ENCODE results near the gene BHLHA9. TPM values are rescaled to one million over a fixed set of nuclear protein-coding genes. Genes with fewer than 3 reads are reported as not detected.
A peak's percentile ranks its signal among the peaks of the same experiment; 100 is the strongest.

BHLHA9 gene
- total and polyA plus RNA-seq, 2 donors from 2014 or later = not detected

DNA sequence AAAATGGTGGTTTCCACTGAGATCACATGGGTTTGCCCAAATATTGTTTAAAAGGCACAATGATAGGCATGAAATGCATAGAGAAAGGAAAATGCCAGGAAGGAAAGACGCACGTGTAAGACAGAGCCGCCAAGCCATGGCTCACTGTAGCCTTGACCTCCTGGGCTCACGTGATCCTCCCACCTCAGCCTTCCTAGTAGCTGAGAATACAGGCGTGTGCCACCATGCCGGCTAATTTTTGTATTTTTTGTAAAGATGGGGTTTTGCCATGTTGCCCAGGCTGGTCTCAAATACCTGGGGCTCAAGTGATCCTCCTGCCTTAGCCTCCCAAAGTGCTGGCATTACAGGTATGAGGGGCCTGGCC lies 4.0 kb downstream of the BHLHA9 start:
- Histone ChIP-seq H3K9ac (ENCODE audit: low read length in 3 of 3) (no peak overlapping the region), H3K36me3 (ENCODE audit: control insufficient read depth in 2 of 3, insufficient read depth in 3 of 3, low read length in 3 of 3) (no peaks in the 10 kb centered on the region), H3K4me3 (ENCODE audit: low read length in 3 of 3) (no peak overlapping the region), H3K9me3 (ENCODE audit: control insufficient read depth in 2 of 3, insufficient read depth in 1 of 3, low read length in 3 of 3) (no peaks in the 10 kb centered on the region), H3K27ac (ENCODE audit: low read depth in 2 of 2, low read length in 2 of 2) (no peak overlapping the region), H3K4me1 (ENCODE audit: control insufficient read depth in 2 of 3, insufficient read depth in 2 of 3, low read depth in 1 of 3, low read length in 3 of 3) (no peaks in the 10 kb centered on the region), H3K27me3 (ENCODE audit: control insufficient read depth, insufficient read depth, low read length) (no peaks in the 10 kb centered on the region)
- FAIRE-seq (no peak), DNase-seq (no peak)
- intact Hi-C loops (cut with DNase I) = loop anchor here (10.0 kb wide), 1 partner anchor 241 kb away; the partner anchor contains the start of gene INPP5K
- no peak for TF ChIP-seq CTCF (IDR thresholded peaks at IDR 0.05; ENCODE audit: borderline replicate concordance, extremely low read depth, insufficient read depth)

DNA sequence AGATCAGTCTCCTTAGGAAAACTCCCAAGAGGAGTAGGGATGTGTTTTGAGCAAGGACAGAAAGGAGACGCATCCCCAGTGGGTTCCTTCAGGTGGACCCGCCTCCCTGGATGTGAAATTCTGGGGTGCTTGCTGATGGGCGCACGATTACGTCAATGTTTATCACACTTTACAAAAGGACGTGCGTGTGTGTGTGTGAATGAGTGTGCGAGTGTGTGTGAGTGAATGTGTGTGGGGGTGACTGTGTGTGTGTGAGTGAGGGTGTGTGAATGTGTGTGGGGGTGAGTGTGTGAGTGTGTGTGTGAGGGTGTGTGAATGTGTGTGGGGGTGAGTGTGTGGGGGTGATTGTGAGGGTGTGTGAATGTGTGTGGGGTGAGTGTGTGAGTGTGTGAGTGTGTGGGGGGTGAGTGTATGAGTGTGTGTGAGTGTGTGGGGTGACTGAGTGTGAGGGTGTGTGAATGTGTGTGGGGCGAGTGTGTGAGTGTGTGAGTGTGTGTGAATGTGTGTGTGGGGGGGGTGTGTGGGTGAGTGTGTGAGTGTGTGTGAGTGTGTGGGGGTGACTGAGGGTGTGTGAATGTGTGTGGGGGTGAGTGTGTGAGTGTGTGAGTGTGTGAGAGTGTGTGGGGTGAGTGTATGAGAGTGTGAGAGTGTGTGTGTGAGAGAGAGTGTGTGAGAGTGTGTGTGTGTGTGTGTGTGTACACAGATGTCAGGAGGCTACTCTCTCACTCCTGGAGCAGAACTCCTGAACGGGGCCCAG lies 5.1 kb downstream of the BHLHA9 start:
- Histone ChIP-seq H3K9me3 (ENCODE audit: control insufficient read depth in 2 of 3, insufficient read depth in 1 of 3, low read length in 3 of 3) (no peaks in the 10 kb centered on the region), H3K36me3 (ENCODE audit: control insufficient read depth in 2 of 3, insufficient read depth in 3 of 3, low read length in 3 of 3) (no peaks in the 10 kb centered on the region), H3K4me1 (ENCODE audit: control insufficient read depth in 2 of 3, insufficient read depth in 2 of 3, low read depth in 1 of 3, low read length in 3 of 3) (no peaks in the 10 kb centered on the region), H3K27ac (ENCODE audit: low read depth in 2 of 2, low read length in 2 of 2) (no peak overlapping the region), H3K9ac (ENCODE audit: low read length in 3 of 3) (no peak overlapping the region), H3K4me3 (ENCODE audit: low read length in 3 of 3) (no peak overlapping the region), H3K27me3 (ENCODE audit: control insufficient read depth, insufficient read depth, low read length) (no peaks in the 10 kb centered on the region)
- intact Hi-C loops (cut with DNase I) = loop anchor here (10.0 kb wide), 1 partner anchor 239 kb away; the partner anchor contains the start of gene INPP5K
- no peak for TF ChIP-seq CTCF (IDR thresholded peaks at IDR 0.05; ENCODE audit: borderline replicate concordance, extremely low read depth, insufficient read depth)
- FAIRE-seq (no peak), DNase-seq (no peak)

- Histone ChIP-seq H3K9me3 (ENCODE audit: control insufficient read depth in 2 of 3, insufficient read depth in 1 of 3, low read length in 3 of 3) (no peaks in the 10 kb centered on the region), H3K36me3 (ENCODE audit: control insufficient read depth in 2 of 3, insufficient read depth in 3 of 3, low read length in 3 of 3) (no peaks in the 10 kb centered on the region), H3K4me1 (ENCODE audit: control insufficient read depth in 2 of 3, insufficient read depth in 2 of 3, low read depth in 1 of 3, low read length in 3 of 3) (no peaks in the 10 kb centered on the region), H3K4me3 (ENCODE audit: low read length in 3 of 3) (no peak overlapping the region), H3K27ac (ENCODE audit: low read depth in 2 of 2, low read length in 2 of 2) (no peak overlapping the region), H3K9ac (ENCODE audit: low read length in 3 of 3) (no peak overlapping the region), H3K27me3 (ENCODE audit: control insufficient read depth, insufficient read depth, low read length) (no peaks in the 10 kb centered on the region)
- no peak for FAIRE-seq
- DNase-seq = peak in 2 of 5 donors; percentile 73 to 76
- intact Hi-C loops (cut with DNase I) = loop anchor here (10.0 kb wide), 1 partner anchor 239 kb away; the partner anchor contains the start of gene INPP5K
- TF ChIP-seq CTCF (IDR thresholded peaks at IDR 0.05; ENCODE audit: borderline replicate concordance, extremely low read depth, insufficient read depth) = peak; percentile 79
Observed at GRCh38 chr17:1275962-1276736, 5.9 kb downstream of the BHLHA9 start.
